SK-N-SH (cell line): ENCODE results near the gene GRM1. TPM values are rescaled to one million over a fixed set of nuclear protein-coding genes. Genes with fewer than 3 reads are reported as not detected.

ENCODE experiments used
- CTCF ChIA-PET: fragments of 300-600, 350-600 bp; formaldehyde crosslinking; extraction: SDS; loops from one replicate; lab custom pipeline; 2021; lab: Yijun Ruan, JAX
- POLR2A ChIA-PET: fragments of 350-600 bp; sonication (Branson Sonifier 250); formaldehyde crosslinking; extraction: SDS; loops from one replicate; lab custom pipeline; 2020; ENCODE audit warnings: antibody characterized with exemption, inconsistent platforms; lab: Yijun Ruan, JAX
- DNase-seq: peaks from one replicate; pipeline ENCODE4 v3.0.0; 2012
- H2AFZ ChIP-seq: fragments of 200-600 bp; sonication (generic); 2 replicates; pipeline ENCODE4 v1.8.1; 2016; ENCODE audit warnings: antibody characterized with exemption, mild to moderate bottlenecking, low read depth
- H3F3A ChIP-seq: fragments of 200-600 bp; sonication (generic); replicated peaks from 2 replicates; pipeline ENCODE3; 2016; ENCODE audit warnings: antibody characterized with exemption, mild to moderate bottlenecking; ENCODE audit not compliant: insufficient read depth
- H3K27ac ChIP-seq, 2 experiments: fragments of 200-500 bp in 1 of 2; fragments of 200-600 bp in 1 of 2; sonication (Bioruptor generic) in 1 of 2; sonication (generic), shearing (Covaris generic) in 1 of 2; 2 replicates each; pipeline versions ENCODE4 v1.5.1 to v1.6.1; 2014 to 2016; ENCODE audit warnings: low read depth in 2 of 2, inconsistent platforms in 1 of 2, low read length in 1 of 2, mild to moderate bottlenecking in 1 of 2, mixed read lengths in 1 of 2
- H3K27me3 ChIP-seq: fragments of 200-600 bp; sonication (generic), shearing (Covaris generic); 2 replicates; pipeline ENCODE4 v1.6.1; 2016; ENCODE audit warnings: mixed run types; ENCODE audit not compliant: insufficient read depth
- H3K36me3 ChIP-seq, 2 experiments: fragments of 200-500 bp in 1 of 2; fragments of 200-600 bp in 1 of 2; sonication (Bioruptor generic) in 1 of 2; sonication (generic) in 1 of 2; replicated peaks in 1 of 2; 2 replicates each; pipeline versions ENCODE3 to v1.5.1; 2014 to 2016; ENCODE audit warnings: low read length in 1 of 2, mild to moderate bottlenecking in 1 of 2; ENCODE audit not compliant: insufficient read depth in 2 of 2, control insufficient read depth in 1 of 2
- H3K4me1 ChIP-seq, 2 experiments: fragments of 200-500 bp in 1 of 2; fragments of 200-600 bp in 1 of 2; sonication (Bioruptor generic) in 1 of 2; sonication (generic), shearing (Covaris generic) in 1 of 2; 2 replicates each; pipeline versions ENCODE4 v1.5.1 to v1.6.1; 2014 to 2016; ENCODE audit warnings: low read depth in 1 of 2, low read length in 1 of 2, mixed run types in 1 of 2; ENCODE audit not compliant: insufficient read depth in 2 of 2, control insufficient read depth in 1 of 2
- H3K4me2 ChIP-seq: fragments of 200-600 bp; sonication (generic), shearing (Covaris generic); 2 replicates; pipeline ENCODE4 v1.6.1; 2017; ENCODE audit warnings: mixed run types
- H3K4me3 ChIP-seq, 2 experiments: fragments of 200-500 bp in 1 of 2; fragments of 200-600 bp in 1 of 2; sonication (Bioruptor generic) in 1 of 2; sonication (generic), shearing (Covaris generic) in 1 of 2; 2 replicates each; pipeline versions ENCODE4 v1.5.1 to v1.8.1; 2014 to 2016; ENCODE audit warnings: low read depth in 2 of 2, inconsistent platforms in 1 of 2, low read length in 1 of 2, mild to moderate bottlenecking in 1 of 2, mixed read lengths in 1 of 2, moderate library complexity in 1 of 2
- H3K79me2 ChIP-seq: fragments of 200-600 bp; sonication (generic); 2 replicates; pipeline ENCODE4 v1.8.1; 2017; ENCODE audit warnings: mild to moderate bottlenecking; ENCODE audit not compliant: insufficient read depth
- H3K9ac ChIP-seq: fragments of 200-600 bp; sonication (generic); 2 replicates; pipeline ENCODE4 v1.6.1; 2017; ENCODE audit warnings: mixed run types
- H3K9me2 ChIP-seq: fragments of 200-600 bp; sonication (generic); 2 replicates; pipeline ENCODE4 v1.6.1; 2017; ENCODE audit warnings: mixed run types
- H3K9me3 ChIP-seq: fragments of 200-600 bp; sonication (generic); 2 replicates; pipeline ENCODE4 v1.6.1; 2017; ENCODE audit warnings: mixed run types, mild to moderate bottlenecking, moderate library complexity
- H4K20me1 ChIP-seq: fragments of 200-600 bp; sonication (generic); 2 replicates; pipeline ENCODE4 v1.6.1; 2017; ENCODE audit warnings: mild to moderate bottlenecking, mixed run types; ENCODE audit not compliant: insufficient read depth
- CHD2 ChIP-seq: fragments of 150-350 bp; IDR thresholded peaks from 2 replicates; pipeline ENCODE4 v1.6.1; 2018; ENCODE audit warnings: low read length; ENCODE audit not compliant: partially characterized antibody
- FOSL2 ChIP-seq: IDR thresholded peaks from 2 replicates; pipeline ENCODE4 v1.4.0; 2012; ENCODE audit warnings: low read depth, mild to moderate bottlenecking, moderate library complexity, borderline replicate concordance
- FOXJ3 ChIP-seq: sonication (generic); formaldehyde crosslinking; IDR thresholded peaks from 2 replicates; pipeline ENCODE4 v1.5.1; 2020; ENCODE audit warnings: mild to moderate bottlenecking, missing genetic modification reagents
- GATA2 ChIP-seq: sonication (generic); formaldehyde crosslinking; IDR thresholded peaks from 2 replicates; pipeline ENCODE4 v1.5.0; 2020; ENCODE audit warnings: mild to moderate bottlenecking, missing genetic modification reagents
- IRF3 ChIP-seq: fragments of 150-350 bp; IDR thresholded peaks from 2 replicates; pipeline ENCODE4 v1.6.1; 2016; ENCODE audit warnings: mild to moderate bottlenecking, low read depth, low read length
- JUND ChIP-seq: IDR thresholded peaks from 2 replicates; pipeline ENCODE4 v1.4.0; 2012
- MAX ChIP-seq: IDR thresholded peaks from 2 replicates; pipeline ENCODE4 v1.4.0; 2012; ENCODE audit warnings: low read depth
- NFIC ChIP-seq: IDR thresholded peaks from 2 replicates; pipeline ENCODE4 v1.4.0; 2012; ENCODE audit warnings: borderline replicate concordance
- NRF1 ChIP-seq: IDR thresholded peaks from 2 replicates; pipeline ENCODE4 v1.6.1; 2012; ENCODE audit warnings: low read depth, mild to moderate bottlenecking, low read length
- PBX3 ChIP-seq: IDR thresholded peaks from 2 replicates; pipeline ENCODE4; 2012
- REST ChIP-seq: IDR thresholded peaks from 2 replicates; pipeline ENCODE4 v1.6.1; 2012; ENCODE audit warnings: mild to moderate bottlenecking, low read depth, low read length, moderate library complexity
- RXRA ChIP-seq: IDR thresholded peaks from 2 replicates; pipeline ENCODE4 v1.4.0; 2012; ENCODE audit warnings: low read depth, mild to moderate bottlenecking, borderline replicate concordance
- SIN3A ChIP-seq: IDR thresholded peaks from 2 replicates; pipeline ENCODE4 v1.6.1; 2012; ENCODE audit warnings: low read depth, mild to moderate bottlenecking, low read length, moderate library complexity, borderline replicate concordance
- SMC3 ChIP-seq: IDR thresholded peaks from 2 replicates; pipeline ENCODE4 v1.6.1; 2012; ENCODE audit warnings: low read depth, low read length, improper control_type of control experiment
- TEAD4 ChIP-seq: IDR thresholded peaks from 2 replicates; pipeline ENCODE4 v1.4.0; 2012; ENCODE audit warnings: mild to moderate bottlenecking, borderline replicate concordance; ENCODE audit not compliant: insufficient read depth
- USF1 ChIP-seq: IDR thresholded peaks from 2 replicates; pipeline ENCODE4 v1.4.0; 2012; ENCODE audit warnings: low read depth, borderline replicate concordance
- USF2 ChIP-seq: fragments of 150-350 bp; IDR thresholded peaks from 2 replicates; pipeline ENCODE4 v1.6.1; 2017; ENCODE audit warnings: antibody characterized with exemption, low read length, low read depth, borderline replicate concordance
- YY1 ChIP-seq: IDR thresholded peaks from 2 replicates; pipeline ENCODE4 v1.4.0; 2012; ENCODE audit warnings: low read depth, mild to moderate bottlenecking
- WGBS: methylation state at CpG from one replicate; pipeline ENCODE4 v1.1.6; 2017; ENCODE audit warnings: low lambda C conversion rate; 5-methylcytosine and 5-hydroxymethylcytosine counted together
- polyA plus RNA-seq, 3 experiments: library from polyadenylated mRNA; depleted of rRNA; stranded (reverse); fragments of >200 nt; gene quantifications; 2 replicates each; pipeline ENCODE4 v1.2.3, GENCODE V29; 2012

The GRM1 gene
- polyA plus RNA-seq, 1 of the 3 experiments (the other 2 are of a cell fraction), result 0.05 TPM

- Histone ChIP-seq H3K27me3 (no peaks in the 10 kb centered on the region), H3F3A (no peaks in the 10 kb centered on the region), H3K27ac (no peak overlapping the region), H3K79me2 (no peaks in the 10 kb centered on the region), H3K9me2 (no peaks in the 10 kb centered on the region), H3K36me3 (no peaks in the 10 kb centered on the region), H3K4me3 (no peak overlapping the region), H3K4me1 (no peaks in the 10 kb centered on the region), H3K4me2 (no peak overlapping the region), H2AFZ (no peak overlapping the region), H4K20me1 (no peaks in the 10 kb centered on the region), H3K9ac (no peak overlapping the region), H3K9me3 (no peaks in the 10 kb centered on the region)
- TF ChIP-seq NRF1 (no peak), TEAD4 (no peak), JUND (no peak)
- WGBS, result 6% methylated on average over 1 of the region's 1 CpG
- ChIA-PET POLR2A (no interaction called here), CTCF (no interaction called here)
- DNase-seq, result no peak
Measured at GRCh38 chr6:146267946-146268345, 239.1 kb downstream of the GRM1 start.

- no peak for TF ChIP-seq GATA2 (CRISPR knock-in tag)
- TF ChIP-seq CHD2, result no peak
- TF ChIP-seq JUND, result no peak
- no peak for TF ChIP-seq IRF3
- TF ChIP-seq REST, result no peak
- no peak for TF ChIP-seq YY1
- no peak for TF ChIP-seq FOSL2
- TF ChIP-seq FOXJ3 (CRISPR knock-in tag), result no peak
- TF ChIP-seq MAX, result no peak
- no peak for TF ChIP-seq SIN3A
- TF ChIP-seq USF2, result no peak
- TF ChIP-seq USF1, result no peak
- TF ChIP-seq RXRA, result no peak
- TF ChIP-seq PBX3, result no peak
- no peak for TF ChIP-seq NFIC
- TF ChIP-seq TEAD4, result no peak
- no peak for TF ChIP-seq SMC3
- Histone ChIP-seq H3K4me1 (no peaks in the 10 kb centered on the region), H3K27me3 (no peaks in the 10 kb centered on the region), H3K27ac (no peak overlapping the region), H3F3A (no peaks in the 10 kb centered on the region), H3K4me2 (no peak overlapping the region), H3K36me3 (no peaks in the 10 kb centered on the region), H2AFZ (no peak overlapping the region), H3K9me2 (no peaks in the 10 kb centered on the region), H4K20me1 (no peaks in the 10 kb centered on the region), H3K79me2 (no peaks in the 10 kb centered on the region), H3K9me3 (no peaks in the 10 kb centered on the region), H3K4me3 (no peak overlapping the region), H3K9ac (no peak overlapping the region)
- ChIA-PET POLR2A (no interaction called here), CTCF (interaction anchor here (0.8 kb wide), 1 partner anchor 340 kb away, joined by 4 read pairs; no protein-coding TSS in a partner anchor)
- DNase-seq, result no peak
Measured at GRCh38 chr6:146269482-146269881, 240.6 kb downstream of the GRM1 start.
